PFSK-1 (cell line): Measurements from ENCODE around the gene ZNF319.

ENCODE experiments used
- SIN3A ChIP-seq: IDR thresholded peaks from 2 replicates; pipeline ENCODE4 v1.6.1; 2012; ENCODE audit warnings: mild to moderate bottlenecking, low read length, moderate library complexity, borderline replicate concordance; ENCODE audit not compliant: insufficient read depth
- TAF1 ChIP-seq: IDR thresholded peaks from 2 replicates; pipeline ENCODE4 v1.6.1; 2012; ENCODE audit warnings: low read length, control low read depth, borderline replicate concordance; ENCODE audit not compliant: insufficient read depth

DNA sequence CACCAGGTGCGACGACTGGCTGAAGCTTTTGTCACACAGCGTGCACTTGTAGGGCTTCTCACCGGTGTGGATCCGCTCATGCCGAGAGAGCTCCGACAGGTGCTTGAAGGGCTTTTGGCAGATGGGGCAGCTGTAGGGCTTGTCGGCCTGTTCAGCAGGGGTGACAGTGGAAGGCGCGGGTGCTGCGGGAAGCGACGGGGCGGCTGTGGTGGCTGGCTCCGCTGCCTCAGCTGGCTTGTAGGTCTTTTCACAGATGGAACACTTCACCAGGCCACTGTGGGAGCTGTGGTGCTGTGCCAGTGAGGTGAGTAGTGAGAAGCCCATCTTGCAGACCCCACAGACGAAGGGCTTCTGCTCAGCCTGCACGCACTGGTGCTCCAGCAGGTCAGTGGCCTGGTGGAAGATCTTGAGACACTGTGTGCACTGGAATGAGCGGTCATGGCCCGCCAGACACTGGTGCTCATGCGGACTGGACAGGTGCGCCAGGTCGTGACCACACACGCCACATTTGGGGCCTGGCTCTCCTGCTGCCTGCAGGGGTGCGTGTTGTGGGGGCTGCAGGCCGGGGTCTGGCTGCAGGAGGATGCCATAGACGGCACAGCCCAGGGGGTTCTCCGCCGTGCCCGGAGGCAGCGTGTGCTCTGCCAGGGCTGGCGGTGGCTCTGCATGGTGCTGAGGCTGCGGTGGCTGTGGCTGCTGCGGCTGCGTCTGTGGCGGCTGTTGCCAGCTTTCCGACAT lies 2.8 kb downstream of the ZNF319 start:
- TF ChIP-seq SIN3A (no peak), TAF1 (no peak)
